Keratinocyte (primary cell): ENCODE measurements around the gene HERC3. TPM values are rescaled to one million over a fixed set of nuclear protein-coding genes. Genes with fewer than 3 reads are reported as not detected.

ENCODE experiments used
- DNase-seq: peaks from one replicate; pipeline ENCODE4 v3.0.0-alpha.2; 2011; ENCODE audit warnings: low read depth, missing footprints, low spot score
- FAIRE-seq: peaks from 2 replicates; lab custom pipeline; 2011; peaks lifted over from hg19 to GRCh38; lab: Jason Lieb, UNC
- H2AFZ ChIP-seq: 2 replicates; pipeline ENCODE4 v1.6.0; 2012; ENCODE audit warnings: low read length, control low read depth, inconsistent platforms; ENCODE audit not compliant: control insufficient read depth
- H3K27ac ChIP-seq: 2 replicates; pipeline ENCODE4 v1.5.1; 2011; ENCODE audit warnings: low read length; ENCODE audit not compliant: control insufficient read depth, insufficient read depth
- H3K27me3 ChIP-seq: 3 replicates; pipeline ENCODE4 v1.6.0; 2011; ENCODE audit warnings: low read length; ENCODE audit not compliant: control insufficient read depth, insufficient read depth; ENCODE audit errors: extremely low read depth
- H3K36me3 ChIP-seq, 2 experiments: 2 replicates in 1 of 2; 3 replicates in 1 of 2; pipeline ENCODE4 v1.5.1; 2011; ENCODE audit warnings: low read length in 2 of 2, mild to moderate bottlenecking in 1 of 2; ENCODE audit not compliant: control insufficient read depth in 2 of 2, insufficient read depth in 2 of 2; ENCODE audit errors: extremely low read depth in 1 of 2
- H3K4me1 ChIP-seq: 3 replicates; pipeline ENCODE4 v1.5.1; 2011; ENCODE audit warnings: low read length; ENCODE audit not compliant: control insufficient read depth, insufficient read depth; ENCODE audit errors: extremely low read depth
- H3K4me2 ChIP-seq: 3 replicates; pipeline ENCODE4 v1.6.0; 2011; ENCODE audit warnings: low read depth, low read length; ENCODE audit not compliant: control insufficient read depth, insufficient read depth; ENCODE audit errors: extremely low read depth
- H3K4me3 ChIP-seq, 3 experiments: fragments of 200-600 bp in 1 of 3; sonication (generic) in 1 of 3; 2 replicates in 2 of 3; 3 replicates in 1 of 3; pipeline ENCODE4 v1.5.1; 2011 to 2016; ENCODE audit warnings: low read length in 3 of 3, mild to moderate bottlenecking in 3 of 3, control low read depth in 2 of 3, inconsistent platforms in 1 of 3, low read depth in 1 of 3, mixed read lengths in 1 of 3, mixed run types in 1 of 3, moderate library complexity in 1 of 3; ENCODE audit not compliant: control insufficient read depth in 2 of 3, insufficient read depth in 2 of 3; ENCODE audit errors: extremely low read depth in 1 of 3
- H3K79me2 ChIP-seq: 2 replicates; pipeline ENCODE4 v1.6.0; 2012; ENCODE audit warnings: low read length; ENCODE audit not compliant: control insufficient read depth, insufficient read depth
- H3K9ac ChIP-seq: 3 replicates; pipeline ENCODE4 v1.6.0; 2011; ENCODE audit warnings: low read length; ENCODE audit not compliant: control insufficient read depth, insufficient read depth; ENCODE audit errors: extremely low read depth
- H3K9me1 ChIP-seq: 3 replicates; pipeline ENCODE4 v1.6.0; 2011; ENCODE audit warnings: low read length; ENCODE audit not compliant: control insufficient read depth, insufficient read depth; ENCODE audit errors: extremely low read depth
- H3K9me3 ChIP-seq: 2 replicates; pipeline ENCODE4 v1.5.1; 2012; ENCODE audit warnings: low read depth, low read length; ENCODE audit not compliant: control insufficient read depth
- H4K20me1 ChIP-seq: 3 replicates; pipeline ENCODE4 v1.6.0; 2011; ENCODE audit warnings: low read length; ENCODE audit not compliant: control insufficient read depth, insufficient read depth; ENCODE audit errors: extremely low read depth
- CTCF ChIP-seq, 3 experiments: IDR thresholded peaks in 1 of 3; conservative IDR thresholded peaks in 1 of 3; optimal IDR thresholded peaks in 1 of 3; 2 replicates in 2 of 3; 3 replicates in 1 of 3; pipeline versions ENCODE3 to v1.5.1; 2011; ENCODE audit warnings: low read length in 3 of 3, mild to moderate bottlenecking in 3 of 3, moderate library complexity in 2 of 3, control low read depth in 1 of 3, inconsistent platforms in 1 of 3; ENCODE audit not compliant: insufficient read depth in 2 of 3; ENCODE audit errors: extremely low read depth in 1 of 3
- EZH2 ChIP-seq: IDR thresholded peaks from one replicate; pipeline ENCODE4 v1.6.1; 2012; ENCODE audit warnings: inconsistent platforms, mild to moderate bottlenecking, low read length, moderate library complexity
- dilution Hi-C: fragments of 300-500 bp; cut with MboI; formaldehyde crosslinking; loops from one replicate; pipeline ENCODE4 v1.7.0; 2020; ENCODE audit warnings: low sequenced_read_pairs; ENCODE audit not compliant: extremely low pct_ligation_motif_present
- polyA plus RNA-seq, 5 experiments: library from polyadenylated mRNA; depleted of rRNA in 3 of 5; stranded (reverse) in 3 of 5; stranded (forward) in 1 of 5; unstranded in 1 of 5; fragments of >200 nt; gene quantifications; 1 replicate in 1 of 5; 2 replicates in 3 of 5; 3 replicates in 1 of 5; pipeline versions ENCODE4 v1.2.1 to v1.2.3, GENCODE V29; 2011 to 2012; ENCODE audit warnings: missing spikeins in 2 of 5, low read depth in 1 of 5, low replicate concordance in 1 of 5

Gene HERC3
- polyA plus RNA-seq, 1 donor (not counting 4 experiments of a cell fraction or from before 2014, with no cell fraction given): 26.3 TPM

DNA sequence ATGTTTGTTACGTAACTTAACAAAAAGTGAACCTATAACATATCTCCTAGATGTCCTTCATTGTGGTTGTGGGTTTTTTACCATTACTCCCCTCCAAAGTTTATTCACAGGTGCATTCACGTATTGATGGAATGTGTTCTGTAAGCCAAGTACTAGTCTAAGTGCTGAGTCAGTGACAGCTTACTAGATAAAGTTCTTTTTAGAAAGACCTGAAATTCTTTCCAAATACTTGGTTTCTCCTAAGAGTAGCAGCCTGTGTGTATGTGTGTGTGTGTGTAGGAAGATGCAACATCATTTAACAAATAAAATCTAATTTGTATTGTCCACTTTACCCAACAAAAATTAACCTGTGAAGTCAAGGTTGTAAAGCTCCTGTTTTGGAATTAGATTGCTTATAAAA is 83.3 kb downstream of the HERC3 start:
- H2AFZ ChIP-seq: no peak overlapping the region
- H4K20me1 ChIP-seq: no peaks in the 10 kb centered on the region
- no peaks in the 10 kb centered on the region for H3K79me2 ChIP-seq
- dilution Hi-C loops: no loop called here
- no peak overlapping the region for H3K4me3 ChIP-seq
- DNase-seq (no peak), FAIRE-seq (no peak)
- H3K27ac ChIP-seq: no peak overlapping the region
- H3K4me1 ChIP-seq: no peaks in the 10 kb centered on the region
- H3K9ac ChIP-seq: no peak overlapping the region
- H3K4me2 ChIP-seq: no peak overlapping the region
- TF ChIP-seq CTCF (optimal IDR thresholded peaks at IDR 0.05 in 1 of 3, IDR thresholded peaks at IDR 0.05 in 1 of 3, conservative IDR thresholded peaks at IDR 0.05 in 1 of 3; ENCODE audit: extremely low read depth in 1 of 3, insufficient read depth in 2 of 3, low read length in 3 of 3): no peak
- TF ChIP-seq EZH2: no peak
- H3K9me1 ChIP-seq: no peaks in the 10 kb centered on the region
- H3K27me3 ChIP-seq: no peaks in the 10 kb centered on the region
- no peaks in the 10 kb centered on the region for H3K9me3 ChIP-seq
- peaks cover 10 to 11% of the 10 kb centered on the region in 2 experiments for H3K36me3 ChIP-seq

DNA sequence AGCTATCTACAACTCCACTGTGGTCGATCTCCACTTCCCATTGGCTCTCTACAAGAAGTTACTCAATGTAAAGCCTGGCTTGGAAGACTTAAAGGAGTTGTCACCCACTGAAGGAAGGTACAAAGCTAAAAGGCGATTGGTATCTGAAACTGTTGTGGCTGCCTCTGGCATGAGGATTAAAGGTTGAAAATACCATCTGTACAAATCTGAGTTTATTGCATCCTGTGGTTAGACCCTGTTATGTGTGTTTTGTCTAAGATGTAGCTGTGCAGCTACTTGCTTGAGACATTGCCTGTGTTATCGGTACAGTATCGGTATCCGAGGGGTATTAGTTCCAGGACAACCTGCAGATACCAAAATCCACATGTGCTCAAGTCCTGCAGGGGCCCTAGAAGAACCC is 88.9 kb downstream of the HERC3 start:
- Histone ChIP-seq H3K36me3 (peaks cover 5 to 19% of the 10 kb centered on the region in 2 experiments), H3K4me2 (no peak overlapping the region), H2AFZ (no peak overlapping the region), H3K9me3 (no peaks in the 10 kb centered on the region), H3K4me3 (no peak overlapping the region), H3K9me1 (no peaks in the 10 kb centered on the region), H3K27me3 (no peaks in the 10 kb centered on the region), H3K9ac (no peak overlapping the region), H3K27ac (no peak overlapping the region), H3K79me2 (no peaks in the 10 kb centered on the region), H4K20me1 (no peaks in the 10 kb centered on the region), H3K4me1 (no peaks in the 10 kb centered on the region)
- dilution Hi-C loops: no loop called here
- no peak for DNase-seq
- TF ChIP-seq EZH2 (no peak), CTCF (optimal IDR thresholded peaks at IDR 0.05 in 1 of 3, IDR thresholded peaks at IDR 0.05 in 1 of 3, conservative IDR thresholded peaks at IDR 0.05 in 1 of 3; ENCODE audit: extremely low read depth in 1 of 3, insufficient read depth in 2 of 3, low read length in 3 of 3) (no peak)
- peak; percentile 62 for FAIRE-seq
